Activated CD4-positive, CD25-positive, alpha-beta regulatory T cell treated with anti-CD3 and anti-CD28 coated beads, Interleukin-2, amount 50 U/mL, for 16 hours (primary cell): Measurements from ENCODE around the gene ASAH2B.
"Not testable (repeated sequence)": the region's sequence is repeated elsewhere in the genome, so short reads cannot be mapped to it uniquely, and the experiment has no call there.

Source experiments
- DNase-seq: peaks from one replicate; pipeline ENCODE4 v3.0.0-alpha.2; 2020; ENCODE audit warnings: low read depth, low spot score

Gene ASAH2B

DNA sequence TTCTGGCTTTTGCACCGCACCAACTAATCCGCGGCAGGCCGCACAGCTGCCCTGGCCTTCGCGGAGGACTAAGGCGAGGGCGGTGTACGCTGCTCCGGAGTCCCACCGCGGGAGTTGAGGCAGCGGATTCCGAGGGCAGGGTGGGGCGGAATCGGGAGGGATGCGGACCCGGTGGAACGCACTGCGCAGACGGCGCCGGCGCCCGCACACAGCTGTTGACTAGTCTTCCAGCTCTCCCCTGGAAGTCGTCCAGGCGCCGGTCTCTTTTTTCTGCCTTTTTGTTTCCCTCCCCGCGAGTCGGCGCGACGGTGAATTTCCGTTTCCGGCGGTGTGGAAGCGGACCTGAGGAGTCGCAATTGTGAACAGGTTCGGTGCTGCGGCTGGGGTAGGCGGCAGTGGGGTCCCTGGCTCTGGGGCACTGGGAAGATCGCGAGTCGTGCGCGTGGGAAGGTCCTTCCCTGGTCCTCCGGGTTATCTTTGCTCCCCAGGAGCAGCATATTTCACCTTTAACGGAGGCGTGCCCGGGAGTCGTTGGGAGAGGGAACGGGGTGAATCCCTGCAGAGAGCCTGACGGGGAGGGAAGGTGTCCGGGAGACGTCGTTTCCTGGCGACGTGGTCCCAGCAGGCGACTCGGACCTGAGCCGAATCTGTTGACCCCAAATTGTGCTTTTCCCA is at the start of gene ASAH2B:
ASAH2B (plus strand) TSS at position 319 of the 675 bp plus-strand sequence. CDS start 5,195 bp downstream, outside the sequence.
- peak; percentile 44 for DNase-seq

- DNase-seq, result not testable (repeated sequence)
Observed at GRCh38 chr10:50697819-50698218, 41.9 kb upstream of the ASAH2B start.

GRCh38 chr10:50701947-50702346 is 37.8 kb upstream of the ASAH2B start:
- DNase-seq, result not testable (repeated sequence)

DNA sequence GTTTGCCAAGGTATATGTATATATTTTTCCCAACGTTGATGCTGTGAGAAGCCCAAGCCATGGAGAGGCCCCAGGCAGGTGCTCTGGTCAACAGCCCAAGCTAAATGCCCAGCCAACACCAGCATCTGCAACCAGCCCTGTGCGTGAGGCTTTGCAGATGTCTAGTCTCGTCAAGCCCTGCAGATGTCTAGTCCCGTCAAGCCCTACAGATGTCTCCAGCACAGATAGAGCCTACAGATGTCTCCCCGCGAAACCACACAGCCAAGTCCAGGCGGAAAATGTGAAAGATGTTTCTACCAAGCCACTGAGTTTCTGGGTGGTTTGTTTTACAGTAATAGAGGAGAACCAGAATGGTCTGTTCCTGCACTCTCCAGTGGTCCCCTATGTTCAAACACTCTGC is 36.7 kb upstream of the ASAH2B start:
- DNase-seq, result not testable (repeated sequence)

DNA sequence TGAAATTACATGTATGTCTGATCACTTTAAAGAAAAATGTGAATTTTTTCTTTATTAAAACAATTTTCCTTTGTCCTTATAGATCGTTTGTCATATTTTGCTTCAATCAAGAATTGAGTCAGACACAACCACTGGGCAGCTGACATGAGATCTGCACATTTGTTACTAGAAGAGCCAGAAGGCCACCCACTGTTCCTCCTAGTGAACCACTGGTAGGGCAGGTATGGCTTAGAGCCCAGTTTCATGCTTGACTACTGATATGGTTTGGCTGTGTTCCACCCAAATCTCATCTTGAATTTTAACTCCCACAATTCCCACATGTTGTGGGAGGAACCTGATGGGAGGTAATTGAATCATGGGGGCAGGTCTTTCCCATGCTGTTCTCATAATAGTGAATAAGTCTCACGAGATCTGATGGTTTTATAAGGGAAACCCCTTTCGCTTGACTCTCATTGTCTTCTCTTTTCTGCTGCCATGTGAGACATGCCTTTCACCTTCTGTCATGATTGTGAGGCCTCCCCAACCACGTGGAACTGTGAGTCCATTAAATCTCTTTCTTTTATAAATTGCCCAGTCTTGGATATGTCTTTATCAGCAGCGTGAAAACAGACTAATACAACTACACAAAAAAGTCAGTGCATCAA is 35.2 kb upstream of the ASAH2B start:
- DNase-seq, result not testable (repeated sequence)

DNA sequence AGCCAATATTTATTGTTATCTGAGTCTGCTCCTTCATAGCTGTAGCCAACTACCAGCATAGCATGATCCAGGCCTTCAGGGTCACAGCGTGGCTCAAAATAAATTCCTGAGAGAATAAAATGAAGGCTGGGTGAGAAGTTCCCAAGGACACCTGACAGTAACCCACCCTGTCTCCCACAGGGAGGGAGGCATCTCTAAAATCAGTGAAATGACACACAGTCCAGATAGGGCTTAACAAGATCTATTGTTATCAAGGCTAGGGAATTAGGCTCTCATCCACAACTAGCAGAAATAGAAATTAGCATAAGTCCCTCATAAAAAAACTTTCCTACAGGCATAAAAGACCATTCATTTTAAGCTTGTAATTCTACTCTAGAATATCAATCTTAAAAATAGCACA is 33.7 kb upstream of the ASAH2B start:
- DNase-seq, result not testable (repeated sequence)

- not testable (repeated sequence) for DNase-seq
Observed at GRCh38 chr10:50710241-50710640, 29.5 kb upstream of the ASAH2B start.

DNA sequence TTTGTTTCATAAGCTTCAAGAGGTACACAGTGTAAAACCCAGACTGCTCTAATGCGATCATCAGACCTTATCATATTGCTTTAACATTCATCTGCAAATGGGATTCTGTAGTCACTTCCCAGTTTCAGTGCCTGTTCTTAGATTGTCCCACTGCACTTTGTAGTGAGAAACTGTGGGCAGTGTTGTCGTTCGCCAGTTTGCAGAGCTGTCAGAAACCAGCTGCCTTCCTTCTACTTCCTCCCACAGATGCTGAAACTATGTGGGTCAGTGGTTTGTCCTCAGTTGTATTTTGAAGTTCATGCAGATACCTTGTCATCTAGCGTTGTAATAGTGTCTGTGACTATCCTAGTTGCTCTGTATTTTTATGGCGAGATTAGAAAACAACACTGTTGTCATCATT is 15.9 kb upstream of the ASAH2B start:
- DNase-seq, result not testable (repeated sequence)

DNA sequence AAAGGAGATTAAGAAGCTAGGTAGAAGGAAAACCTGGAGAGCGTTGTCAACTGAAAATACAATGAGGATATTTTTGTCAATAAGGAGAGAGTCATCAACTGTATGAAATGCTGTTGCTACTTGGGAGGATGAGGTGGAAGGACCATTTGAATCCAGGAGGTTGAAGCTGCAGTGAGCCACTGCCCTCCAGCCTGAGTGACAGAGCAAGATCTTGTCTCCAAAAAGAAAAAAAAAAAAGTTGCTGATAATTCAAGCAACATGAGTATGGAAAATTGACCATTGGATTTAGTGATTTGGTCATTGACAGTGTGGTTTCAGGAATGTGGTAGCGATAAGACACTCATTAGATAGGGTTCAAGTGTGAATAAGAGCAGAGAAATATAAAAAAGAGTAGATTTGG is 11.6 kb upstream of the ASAH2B start:
- not testable (repeated sequence) for DNase-seq

- DNase-seq, result not testable (repeated sequence)
Observed at GRCh38 chr10:50738987-50739617, 634 bp upstream of the ASAH2B start.

DNA sequence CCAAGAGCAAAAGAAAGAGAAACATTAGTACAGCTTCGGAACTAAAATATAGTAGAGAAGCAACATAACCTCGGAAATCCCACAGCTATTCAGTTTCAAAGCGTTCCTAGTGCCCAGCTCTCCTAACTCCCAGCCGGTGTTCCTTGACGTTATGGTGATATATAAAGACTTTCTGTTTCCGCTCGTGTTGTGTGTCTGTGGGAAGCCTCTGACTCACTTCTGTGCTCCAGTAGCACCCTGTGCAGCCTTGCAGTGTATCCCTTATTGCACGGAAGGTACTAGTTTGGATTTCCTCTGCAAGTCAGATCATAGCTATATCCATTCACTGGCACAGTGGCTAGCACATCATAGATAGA is 535 bp downstream of the ASAH2B start:
- DNase-seq, result no peak

GRCh38 chr10:50742820-50743219 is 3.1 kb downstream of the ASAH2B start:
- DNase-seq, result not testable (repeated sequence)

DNA sequence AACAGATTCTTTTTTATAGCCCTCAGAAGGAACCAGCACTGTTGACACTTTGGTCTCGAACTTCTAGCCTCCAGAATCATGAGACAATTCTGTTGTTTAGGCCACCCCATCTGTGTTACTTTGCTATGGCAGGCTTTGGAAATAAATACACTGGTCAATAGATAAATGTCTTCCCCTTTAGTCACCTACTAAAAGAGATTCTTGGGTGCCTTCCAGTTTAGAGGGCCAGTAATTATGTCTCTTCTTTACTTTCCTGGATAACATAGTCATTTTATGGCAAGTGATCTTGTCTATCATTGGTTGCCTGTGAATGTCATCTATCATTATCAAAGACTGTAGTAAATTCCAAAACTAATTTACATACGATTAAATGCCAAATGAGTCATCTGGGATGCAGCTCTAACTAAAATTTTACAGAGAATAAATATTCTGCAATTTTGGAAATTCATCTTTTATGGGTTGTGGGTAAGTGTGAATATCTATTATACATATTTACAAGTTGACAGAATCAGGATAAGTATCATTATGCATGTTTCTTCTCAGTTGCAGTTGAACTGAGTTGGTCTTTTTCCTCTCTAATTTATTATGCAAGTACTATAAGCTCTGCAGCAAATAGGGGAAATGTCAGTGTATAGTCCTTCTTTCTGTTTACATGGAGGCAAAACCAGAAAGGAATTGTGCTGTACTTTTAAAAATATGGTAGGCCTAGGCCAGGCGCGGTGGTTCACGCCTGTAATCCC is 27.2 kb downstream of the ASAH2B start:
- DNase-seq, result not testable (repeated sequence)

- DNase-seq, result not testable (repeated sequence)
Observed at GRCh38 chr10:50772042-50772441, 32.3 kb downstream of the ASAH2B start.

GRCh38 chr10:50774868-50775267 is 35.1 kb downstream of the ASAH2B start:
- not testable (repeated sequence) for DNase-seq

- DNase-seq, result not testable (repeated sequence)
Observed at GRCh38 chr10:50780036-50780435, 40.3 kb downstream of the ASAH2B start.

DNA sequence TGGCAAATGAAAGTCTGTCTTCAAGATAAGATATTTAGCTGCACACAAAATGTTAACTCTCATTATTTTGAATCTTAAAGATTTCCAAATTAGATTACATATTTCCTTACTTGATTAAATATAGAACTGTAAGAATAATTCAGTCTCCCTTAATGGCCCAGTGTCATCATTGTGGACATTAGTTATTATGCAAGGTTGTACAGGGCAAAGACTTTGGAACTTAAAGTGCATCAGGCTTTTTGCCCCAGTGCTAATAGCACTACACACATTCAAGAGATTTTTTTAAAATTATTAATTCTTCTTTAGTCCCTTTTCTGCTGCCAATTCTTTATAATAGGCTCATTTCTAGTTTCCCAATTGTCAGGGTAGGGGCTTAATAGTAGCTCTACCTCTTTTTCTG is 42.3 kb downstream of the ASAH2B start:
- not testable (repeated sequence) for DNase-seq

- not testable (repeated sequence) for DNase-seq
Observed at GRCh38 chr10:50787962-50788361, 48.2 kb downstream of the ASAH2B start.

- no peak for DNase-seq
Observed at GRCh38 chr10:50788951-50789945, 49.5 kb downstream of the ASAH2B start.

DNA sequence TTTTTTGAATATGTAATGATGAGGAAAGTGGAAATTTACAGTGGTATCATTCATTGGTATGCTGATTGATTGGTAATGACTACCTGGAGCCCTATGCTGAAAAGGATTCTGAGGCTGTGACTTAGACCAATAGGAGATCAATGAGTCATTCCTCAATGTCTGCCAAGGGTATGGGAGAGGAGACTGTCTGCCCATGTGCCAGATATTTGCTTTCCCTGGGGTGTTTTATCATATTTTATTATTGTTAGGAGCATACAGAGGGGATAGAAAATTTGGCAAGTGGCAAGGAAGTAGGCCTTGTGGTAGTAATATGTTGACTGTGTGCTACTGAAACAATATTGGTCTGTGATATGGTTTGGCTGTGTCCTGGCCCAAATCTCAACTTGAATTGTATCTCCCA is 54.8 kb downstream of the ASAH2B start:
- no peak for DNase-seq

- DNase-seq, result no peak
Observed at GRCh38 chr10:50796693-50797092, 57.0 kb downstream of the ASAH2B start.
